Stimulated activated CD4-positive, alpha-beta T cell treated with anti-CD3 and anti-CD28 coated beads, Interleukin-1b, Interleukin-23, amount 100 ng/mL, for 4 hours (primary cell): ENCODE measurements around the gene DYNLT1.
"Not testable (repeated sequence)": the region's sequence is repeated elsewhere in the genome, so short reads cannot be mapped to it uniquely, and the experiment has no call there.

Experiments
- DNase-seq, 2 donors: peaks; one replicate each; pipeline ENCODE4 v3.0.0-alpha.2; 2020; ENCODE audit warnings: low read depth in 2 of 2

The DYNLT1 gene

GRCh38 chr6:158622545-158623190 lies 21.9 kb downstream of the DYNLT1 start:
- no peak for DNase-seq

- no peak for DNase-seq
These were observed 22.6 kb downstream of the DYNLT1 start for GRCh38 chr6:158621694-158622544.

- DNase-seq = no peak
These were observed 23.4 kb downstream of the DYNLT1 start for GRCh38 chr6:158620963-158621693.

GRCh38 chr6:158619922-158620801 lies 24.4 kb downstream of the DYNLT1 start:
- DNase-seq = no peak

GRCh38 chr6:158618289-158618688 lies 26.3 kb downstream of the DYNLT1 start:
- DNase-seq = not testable (repeated sequence)

- DNase-seq = not testable (repeated sequence)
These were observed 29.9 kb downstream of the DYNLT1 start for GRCh38 chr6:158614606-158615005.

- DNase-seq = no peak
These were observed 32.8 kb downstream of the DYNLT1 start for GRCh38 chr6:158611541-158612370.

- no peak for DNase-seq
These were observed 33.5 kb downstream of the DYNLT1 start for GRCh38 chr6:158611039-158611438.

GRCh38 chr6:158610319-158610968 lies 34.1 kb downstream of the DYNLT1 start:
- no peak for DNase-seq

GRCh38 chr6:158609455-158610155 lies 34.9 kb downstream of the DYNLT1 start:
- no peak for DNase-seq

- no peak for DNase-seq
These were observed 36.3 kb downstream of the DYNLT1 start for GRCh38 chr6:158608221-158608620.

- no peak for DNase-seq
These were observed 37.0 kb downstream of the DYNLT1 start for GRCh38 chr6:158607411-158608170.

GRCh38 chr6:158606935-158607334 lies 37.6 kb downstream of the DYNLT1 start:
- DNase-seq = no peak

GRCh38 chr6:158606011-158606410 lies 38.5 kb downstream of the DYNLT1 start:
- DNase-seq = not testable (repeated sequence)

- peak; percentile 19 to 36 for DNase-seq
These were observed 39.2 kb downstream of the DYNLT1 start for GRCh38 chr6:158605266-158605878.

GRCh38 chr6:158604048-158604406 lies 40.5 kb downstream of the DYNLT1 start:
- DNase-seq = no peak

GRCh38 chr6:158603261-158604047 lies 41.1 kb downstream of the DYNLT1 start:
- no peak for DNase-seq
